NCI-H2107 treated with DMSO at 0.1 percent for 48 hours (cell line): ENCODE results near the gene PRRT2.

ENCODE experiments used
- DNase-seq: peaks from one replicate; lab custom pipeline; 2025; ENCODE audit not compliant: unreplicated experiment; lab: John Stamatoyannopoulos, UW

The PRRT2 gene

DNA sequence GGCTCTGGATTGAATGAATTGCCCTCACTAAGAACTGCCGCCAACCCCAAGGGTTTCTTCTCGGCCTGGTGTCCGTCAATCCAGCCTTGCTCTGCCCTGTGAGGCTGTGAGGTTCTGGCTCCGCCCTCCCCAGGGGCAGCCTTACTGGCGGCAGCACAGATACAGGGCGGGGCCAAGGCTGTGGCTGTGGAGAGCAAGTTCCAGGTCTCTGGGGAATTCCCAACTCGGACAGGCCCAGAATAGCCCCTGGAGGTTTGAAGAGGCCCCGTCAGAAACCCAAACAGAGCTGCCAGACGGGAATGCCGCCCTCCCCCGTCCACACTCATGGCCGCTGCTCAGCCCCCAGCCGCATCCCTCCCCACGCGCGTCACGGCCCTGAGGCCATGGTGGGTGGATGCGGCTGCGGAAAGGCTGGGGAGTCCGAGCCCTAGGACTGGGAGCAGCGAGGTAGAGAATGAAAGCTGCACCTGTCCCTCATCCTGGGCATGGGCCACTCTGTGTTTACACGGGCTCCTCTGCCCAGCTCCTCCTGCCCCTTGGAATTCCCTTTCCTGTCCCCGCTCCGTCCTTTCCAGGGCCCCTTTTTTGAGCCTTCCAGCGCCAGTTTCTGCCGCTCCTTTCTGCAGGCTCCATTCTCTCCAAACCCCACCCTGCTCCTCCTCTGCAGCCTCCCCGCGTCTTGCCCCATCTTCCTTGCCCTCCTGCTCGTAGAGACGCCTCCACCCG, 660 bp upstream of the PRRT2 start:
- peak; percentile 81 for DNase-seq

DNA sequence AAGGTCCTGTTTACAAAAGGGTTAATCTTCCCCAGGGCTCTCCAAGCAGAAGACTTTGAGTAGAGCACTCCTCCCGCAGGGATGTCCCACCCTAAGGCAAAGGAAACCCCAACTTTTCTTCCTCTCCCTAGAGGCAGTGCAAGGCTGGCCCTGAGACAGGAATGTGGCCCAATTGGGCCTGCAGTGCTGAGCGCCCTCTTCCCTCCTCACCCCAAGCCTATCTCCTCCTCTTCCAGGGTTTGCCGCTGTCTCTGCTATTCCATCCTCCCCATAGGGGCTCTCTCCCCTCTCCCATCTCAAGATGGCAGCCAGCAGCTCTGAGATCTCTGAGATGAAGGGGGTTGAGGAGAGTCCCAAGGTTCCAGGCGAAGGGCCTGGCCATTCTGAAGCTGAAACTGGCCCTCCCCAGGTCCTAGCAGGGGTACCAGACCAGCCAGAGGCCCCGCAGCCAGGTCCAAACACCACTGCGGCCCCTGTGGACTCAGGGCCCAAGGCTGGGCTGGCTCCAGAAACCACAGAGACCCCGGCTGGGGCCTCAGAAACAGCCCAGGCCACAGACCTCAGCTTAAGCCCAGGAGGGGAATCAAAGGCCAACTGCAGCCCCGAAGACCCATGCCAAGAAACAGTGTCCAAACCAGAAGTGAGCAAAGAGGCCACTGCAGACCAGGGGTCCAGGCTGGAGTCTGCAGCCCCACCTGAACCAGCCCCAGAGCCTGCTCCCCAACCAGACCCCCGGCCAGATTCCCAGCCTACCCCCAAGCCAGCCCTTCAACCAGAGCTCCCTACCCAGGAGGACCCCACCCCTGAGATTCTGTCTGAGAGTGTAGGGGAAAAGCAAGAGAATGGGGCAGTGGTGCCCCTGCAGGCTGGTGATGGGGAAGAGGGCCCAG, 1.0 kb downstream of the PRRT2 start:
- no peak for DNase-seq

DNA sequence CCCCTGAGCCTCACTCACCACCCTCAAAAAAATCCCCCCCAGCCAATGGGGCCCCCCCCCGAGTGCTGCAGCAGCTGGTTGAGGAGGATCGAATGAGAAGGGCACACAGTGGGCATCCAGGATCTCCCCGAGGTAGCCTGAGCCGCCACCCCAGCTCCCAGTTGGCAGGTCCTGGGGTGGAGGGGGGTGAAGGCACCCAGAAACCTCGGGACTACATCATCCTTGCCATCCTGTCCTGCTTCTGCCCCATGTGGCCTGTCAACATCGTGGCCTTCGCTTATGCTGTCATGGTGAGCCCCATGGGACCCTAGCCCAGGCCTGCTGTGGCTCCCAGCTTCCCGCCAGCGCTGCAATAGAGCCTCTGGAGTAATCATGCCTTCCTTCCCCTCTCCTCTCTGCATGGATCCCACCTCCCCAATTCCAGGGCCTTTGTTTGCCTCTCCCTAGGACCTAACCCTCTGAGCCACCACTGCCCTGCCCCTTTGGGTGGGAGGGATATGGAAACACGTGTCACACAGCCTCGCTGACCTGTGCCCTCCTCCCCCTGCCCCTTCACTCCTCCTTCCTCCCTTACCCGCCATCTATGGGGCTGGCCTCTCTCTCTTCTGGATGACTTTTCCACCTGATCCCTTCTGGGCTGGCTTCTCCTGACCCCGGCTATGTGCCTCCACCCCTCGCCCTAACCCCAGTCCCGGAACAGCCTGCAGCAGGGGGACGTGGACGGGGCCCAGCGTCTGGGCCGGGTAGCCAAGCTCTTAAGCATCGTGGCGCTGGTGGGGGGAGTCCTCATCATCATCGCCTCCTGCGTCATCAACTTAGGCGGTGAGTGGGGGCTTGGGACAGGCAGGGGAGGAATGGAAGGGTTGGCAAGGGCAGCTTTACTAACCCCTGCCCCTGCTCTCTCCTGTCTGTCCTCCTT, 1.9 kb downstream of the PRRT2 start:
- DNase-seq, result no peak

DNA sequence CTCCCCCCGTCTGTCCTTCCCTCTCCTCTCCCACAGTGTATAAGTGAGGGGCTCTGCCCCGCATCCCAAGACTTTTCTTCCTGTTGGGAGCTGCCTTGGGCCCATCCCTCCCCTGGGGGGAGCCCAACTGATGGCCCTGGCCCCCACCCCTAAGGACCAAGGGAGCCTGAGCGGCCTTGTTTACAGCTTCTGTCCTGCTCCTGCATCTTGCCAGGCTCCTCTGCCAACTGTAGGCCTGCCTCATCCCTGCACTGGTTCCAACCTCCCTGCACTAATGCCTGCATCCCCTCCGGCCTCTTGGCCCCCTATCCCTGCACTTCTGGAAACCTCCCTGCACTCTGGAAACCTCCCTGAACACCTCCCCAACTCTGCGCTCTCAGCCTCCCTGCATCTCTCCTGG, 2.6 kb downstream of the PRRT2 start:
- DNase-seq, result no peak

DNA sequence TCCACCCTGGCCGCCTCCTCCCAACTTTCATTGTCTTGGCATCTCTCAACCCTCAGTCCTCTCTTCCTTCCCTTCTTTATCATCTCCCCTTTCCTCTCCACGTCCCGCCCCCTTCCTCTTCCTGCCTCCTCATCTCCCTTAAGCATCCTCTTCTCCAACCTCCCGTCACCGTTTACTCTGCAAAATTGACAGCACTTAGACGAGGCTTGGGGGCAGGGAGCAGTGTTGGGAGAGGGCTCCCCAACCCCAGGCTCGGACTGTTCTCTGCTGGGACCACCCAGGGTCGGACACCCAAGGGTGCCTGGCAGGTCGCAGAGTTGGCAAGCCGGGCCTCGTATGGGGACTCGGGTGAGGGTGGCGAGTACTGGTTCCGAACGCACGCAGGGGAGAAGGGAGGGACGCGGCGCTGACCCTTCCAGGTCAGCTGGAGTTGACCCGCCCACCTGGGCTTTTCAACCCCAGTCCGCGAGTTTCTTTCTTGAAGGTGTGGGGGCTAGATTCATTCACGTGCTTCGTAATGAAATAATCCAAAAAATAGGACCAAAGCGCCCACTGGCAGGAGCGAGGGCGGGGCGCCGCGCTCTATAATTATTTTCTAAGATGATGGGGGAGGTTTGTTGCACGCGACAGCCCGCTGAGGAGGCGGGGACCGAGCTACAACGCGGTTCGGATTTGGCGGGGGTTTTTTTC, 3.2 kb downstream of the PRRT2 start:
- DNase-seq, result no peak

DNA sequence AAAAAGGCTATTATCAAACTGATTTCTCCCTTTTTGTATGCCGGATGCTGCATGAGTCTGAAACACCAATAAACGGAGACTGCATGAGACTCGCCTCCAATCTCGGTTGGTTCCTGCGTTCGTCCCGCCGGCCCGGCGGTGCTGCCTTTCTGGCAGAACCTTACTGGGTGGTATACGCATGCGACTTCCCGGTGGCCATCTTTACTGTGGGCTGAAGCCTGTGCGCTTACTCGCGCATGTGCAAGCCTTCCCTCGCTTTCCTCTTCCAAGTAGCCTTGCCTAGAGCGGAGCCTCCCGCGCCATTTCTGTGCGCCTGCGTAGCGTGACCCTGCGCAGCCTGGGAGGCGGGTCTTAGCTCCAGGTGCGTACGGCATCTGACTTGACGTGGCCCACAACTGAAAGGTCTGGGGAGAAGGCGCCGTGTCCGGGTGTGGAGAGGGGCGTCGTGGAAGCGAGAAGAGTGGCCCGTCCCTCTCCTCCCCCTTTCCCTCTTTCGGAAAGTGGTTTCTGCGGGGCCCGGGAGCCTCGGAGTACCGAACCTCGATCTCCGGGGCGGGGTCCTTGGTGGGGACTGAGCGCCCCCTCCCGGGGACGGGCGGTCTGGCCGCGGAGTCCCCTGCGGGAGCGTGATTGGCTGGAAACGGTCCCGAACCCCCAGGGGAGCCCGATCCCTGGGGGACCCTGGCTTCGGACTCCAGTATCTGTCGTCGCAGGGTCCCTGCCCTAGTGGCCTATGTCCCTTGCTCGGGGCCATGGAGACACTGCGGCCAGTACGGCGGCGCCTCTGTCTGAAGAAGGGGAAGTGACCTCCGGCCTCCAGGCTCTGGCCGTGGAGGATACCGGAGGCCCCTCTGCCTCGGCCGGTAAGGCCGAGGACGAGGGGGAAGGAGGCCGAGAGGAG, 4.0 kb downstream of the PRRT2 start, which contains the start of gene PAGR1:
TSS of gene PAGR1 (plus strand) at position 360 of the 901 bp plus-strand sequence. CDS start at position 734, 374 bp downstream.
- DNase-seq, result peak; percentile 97

DNA sequence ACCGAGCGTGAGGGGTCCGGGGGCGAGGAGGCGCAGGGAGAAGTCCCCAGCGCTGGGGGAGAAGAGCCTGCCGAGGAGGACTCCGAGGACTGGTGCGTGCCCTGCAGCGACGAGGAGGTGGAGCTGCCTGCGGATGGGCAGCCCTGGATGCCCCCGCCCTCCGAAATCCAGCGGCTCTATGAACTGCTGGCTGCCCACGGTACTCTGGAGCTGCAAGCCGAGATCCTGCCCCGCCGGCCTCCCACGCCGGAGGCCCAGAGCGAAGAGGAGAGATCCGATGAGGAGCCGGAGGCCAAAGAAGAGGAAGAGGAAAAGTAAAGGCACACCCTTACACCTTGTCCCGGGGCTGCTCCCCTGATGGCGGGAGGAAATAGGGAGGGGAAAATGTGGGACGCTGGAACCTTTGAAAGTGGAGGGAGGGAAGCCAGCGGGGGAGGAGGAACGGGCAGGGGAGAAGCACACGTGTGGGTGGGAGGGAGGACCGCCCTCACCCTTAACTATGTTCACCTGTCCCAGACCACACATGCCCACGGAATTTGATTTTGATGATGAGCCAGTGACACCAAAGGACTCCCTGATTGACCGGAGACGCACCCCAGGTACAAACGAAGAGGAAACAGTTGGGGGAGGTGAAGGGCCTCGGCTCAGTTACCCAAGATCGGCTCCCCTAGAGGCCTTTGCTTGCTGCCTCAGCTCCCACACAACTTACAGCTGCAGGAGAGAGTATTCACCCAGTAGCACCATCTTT, 4.9 kb downstream of the PRRT2 start:
- peak; percentile 58 for DNase-seq

DNA sequence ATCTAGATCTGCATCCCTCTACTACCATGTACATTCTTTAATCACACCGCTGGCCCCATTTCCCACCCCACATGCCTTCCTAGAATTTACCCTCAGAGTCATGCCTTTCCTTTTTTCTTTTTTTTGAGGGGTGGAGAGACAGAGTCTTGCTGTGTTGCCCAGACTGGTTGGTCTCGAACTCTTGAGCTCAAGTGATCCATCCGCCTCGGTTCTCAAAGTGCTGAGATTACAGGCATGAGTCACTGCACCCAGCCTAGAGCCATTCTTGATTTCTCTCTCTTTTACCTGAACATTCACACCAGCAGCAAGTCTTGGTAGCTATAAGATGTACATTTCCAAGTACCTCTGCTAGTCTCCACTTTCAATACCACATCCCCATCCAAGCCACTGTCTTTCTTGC, 6.1 kb downstream of the PRRT2 start:
- no peak for DNase-seq

DNA sequence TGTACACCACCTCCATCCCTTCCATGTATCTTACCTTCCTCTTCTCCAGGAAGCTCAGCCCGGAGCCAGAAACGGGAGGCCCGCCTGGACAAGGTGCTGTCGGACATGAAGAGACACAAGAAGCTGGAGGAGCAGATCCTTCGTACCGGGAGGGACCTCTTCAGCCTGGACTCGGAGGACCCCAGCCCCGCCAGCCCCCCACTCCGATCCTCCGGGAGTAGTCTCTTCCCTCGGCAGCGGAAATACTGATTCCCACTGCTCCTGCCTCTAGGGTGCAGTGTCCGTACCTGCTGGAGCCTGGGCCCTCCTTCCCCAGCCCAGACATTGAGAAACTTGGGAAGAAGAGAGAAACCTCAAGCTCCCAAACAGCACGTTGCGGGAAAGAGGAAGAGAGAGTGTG, 7.5 kb downstream of the PRRT2 start:
- no peak for DNase-seq

DNA sequence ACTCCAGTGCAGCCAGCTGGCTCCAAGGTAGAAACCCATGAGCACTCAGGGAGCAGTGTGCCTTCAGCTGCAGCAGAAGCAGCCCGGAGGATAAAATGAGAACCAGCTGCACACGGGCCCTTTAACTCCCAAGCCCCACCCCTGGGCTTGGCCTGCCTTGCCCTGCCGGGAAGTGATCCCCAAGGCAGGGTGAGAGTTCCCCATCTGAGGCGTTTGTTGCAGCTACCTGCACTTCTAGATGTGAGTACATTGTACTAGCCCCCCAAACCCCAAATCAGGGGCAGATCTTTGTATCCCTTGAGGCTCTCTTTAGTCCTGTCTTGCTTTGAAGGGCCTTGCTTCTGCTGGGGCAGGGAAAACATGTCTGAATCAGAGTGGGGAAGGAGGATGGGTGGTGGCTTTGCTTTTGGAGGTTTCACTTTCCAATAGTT, 8.3 kb downstream of the PRRT2 start, which contains the start of gene MVP:
TSS of gene MVP (plus strand) at position 192 of the 431 bp plus-strand sequence. CDS start 10,088 bp downstream, outside the sequence.
- DNase-seq, result peak; percentile 21

DNA sequence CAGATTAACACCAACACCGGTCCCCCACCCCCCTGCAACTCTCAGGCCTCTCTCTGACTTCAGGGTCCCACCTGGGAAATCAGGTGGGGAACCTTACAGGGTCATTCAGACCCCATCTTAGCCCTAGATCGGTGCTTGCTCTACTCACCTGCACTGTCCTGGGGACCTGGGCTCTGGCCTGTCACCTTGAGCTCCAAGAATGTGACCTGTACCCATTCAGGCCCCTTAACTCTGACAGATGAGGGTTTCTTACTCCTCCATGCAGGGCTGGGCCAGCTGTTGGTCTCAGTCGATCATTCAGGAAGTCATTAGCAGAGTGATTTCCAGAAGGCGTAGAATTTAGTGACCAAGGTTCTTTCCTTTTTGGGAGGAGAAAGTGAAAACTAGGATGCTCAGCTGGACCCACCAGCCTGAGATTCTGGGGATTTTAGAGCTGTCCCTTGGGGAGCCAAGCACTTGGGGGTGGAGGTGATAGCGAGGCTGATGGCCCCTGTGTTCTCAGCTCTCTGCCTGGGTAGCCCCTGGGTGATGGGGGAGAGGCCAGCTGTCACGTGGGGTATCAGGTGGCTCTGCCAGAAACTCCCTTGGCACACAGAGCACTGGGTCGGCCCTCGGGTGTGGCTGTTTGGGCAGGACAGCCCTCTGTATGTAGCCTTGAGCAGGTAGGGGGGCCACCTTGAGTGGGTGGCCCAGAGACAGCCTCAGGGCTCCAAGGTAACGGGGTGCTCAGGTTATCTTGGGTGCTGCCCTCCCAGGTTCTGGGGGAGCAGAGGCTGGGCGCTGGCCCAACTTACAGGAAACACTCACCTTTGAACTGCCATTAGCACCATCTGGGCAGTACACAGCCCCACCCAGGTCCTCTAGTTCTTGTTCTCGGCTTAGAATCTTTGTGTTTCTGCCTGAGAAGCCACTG, 9.0 kb downstream of the PRRT2 start:
- no peak for DNase-seq

DNA sequence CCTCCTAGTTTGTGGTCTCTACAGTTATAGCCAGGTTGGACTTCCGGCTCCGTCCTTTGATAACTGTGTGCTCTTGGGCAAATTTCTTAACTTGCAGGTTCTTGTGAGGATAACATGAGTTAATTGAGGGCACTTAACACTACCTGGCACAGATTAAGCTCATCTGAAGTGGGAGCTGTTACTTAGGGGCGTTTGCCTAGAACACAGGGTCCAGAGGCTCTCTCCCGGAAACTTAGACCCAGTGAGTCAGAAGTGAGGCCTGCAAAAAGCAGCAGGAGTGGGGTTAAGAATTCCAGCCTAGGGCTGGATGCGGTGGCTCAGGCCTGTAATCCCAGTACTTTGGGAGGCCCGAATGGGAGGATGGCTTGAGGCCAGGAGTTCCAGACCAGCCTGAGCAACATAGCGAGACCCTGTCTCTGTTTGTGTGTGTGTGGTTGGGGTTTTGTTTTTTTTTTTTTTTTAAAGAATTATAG, 9.7 kb downstream of the PRRT2 start:
- DNase-seq, result no peak

DNA sequence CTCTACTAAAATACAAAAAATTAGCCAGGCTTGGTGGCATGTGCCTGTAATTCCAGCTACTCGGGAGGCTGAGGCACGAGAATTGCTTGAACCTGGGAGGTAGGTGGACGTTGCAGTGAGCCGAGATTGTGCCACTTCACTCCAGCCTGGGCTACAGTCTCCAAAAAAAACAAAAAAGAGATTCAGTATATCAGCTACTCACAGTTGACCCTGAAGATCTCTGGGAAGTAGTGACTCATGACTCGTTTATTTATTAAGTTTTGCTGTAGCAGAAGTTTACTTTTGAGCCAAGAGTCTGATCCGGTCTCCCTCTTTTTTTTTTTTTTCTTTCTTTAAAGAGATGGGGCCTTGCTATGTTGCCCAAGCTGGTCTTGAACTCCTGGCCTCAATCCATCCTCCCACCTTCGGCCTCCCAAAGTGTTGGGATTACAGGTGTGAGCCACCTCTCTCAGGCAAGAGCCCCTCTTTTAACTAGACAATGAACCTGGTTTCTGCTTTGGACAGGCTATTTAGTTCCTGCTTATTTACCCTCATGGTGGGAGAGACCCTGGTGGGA, 12.7 kb downstream of the PRRT2 start:
- no peak for DNase-seq

DNA sequence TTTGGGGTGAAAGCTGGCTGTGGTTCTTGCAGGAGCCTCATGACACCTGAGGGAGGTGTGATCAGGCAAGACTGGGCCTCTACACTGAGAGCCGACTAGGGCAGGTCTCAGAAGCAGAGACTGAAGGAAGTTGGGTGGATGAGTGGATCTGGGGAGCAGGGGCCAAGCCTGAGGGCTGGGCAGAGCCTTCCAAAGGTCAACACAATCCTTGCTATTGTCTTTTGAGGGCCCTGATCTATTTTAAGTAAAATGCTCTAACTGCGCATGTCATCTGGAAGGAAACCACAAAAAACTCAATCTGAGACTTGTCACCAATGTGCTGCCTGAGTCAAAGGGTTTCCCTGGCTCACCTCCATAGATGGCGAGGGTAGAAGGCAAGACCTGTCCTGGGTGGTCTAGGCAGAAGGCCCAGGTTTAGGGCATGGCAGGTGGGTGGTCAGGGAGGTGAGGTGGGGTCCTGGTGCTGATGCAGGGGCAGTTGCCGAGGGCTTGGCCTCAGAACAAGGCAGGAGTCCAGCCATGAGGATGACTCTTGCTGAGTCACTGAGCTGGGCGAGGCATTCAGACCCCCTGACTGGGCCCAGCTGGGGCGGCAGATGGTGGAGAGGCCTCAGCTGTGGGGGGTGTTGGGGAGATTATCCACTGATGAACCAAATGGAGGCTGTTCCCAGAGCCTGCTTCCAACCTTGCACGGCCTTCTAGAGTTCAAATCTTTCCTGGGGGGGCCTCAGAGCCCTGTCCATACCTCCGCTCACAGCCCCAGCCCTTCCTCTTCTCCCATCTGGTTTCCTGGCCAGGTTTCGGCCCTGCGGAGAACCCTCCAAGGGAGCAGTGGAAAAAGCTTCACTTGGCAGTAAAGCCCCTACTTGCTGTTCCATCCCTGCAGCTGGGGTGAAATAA, 13.4 kb downstream of the PRRT2 start:
- DNase-seq, result no peak

DNA sequence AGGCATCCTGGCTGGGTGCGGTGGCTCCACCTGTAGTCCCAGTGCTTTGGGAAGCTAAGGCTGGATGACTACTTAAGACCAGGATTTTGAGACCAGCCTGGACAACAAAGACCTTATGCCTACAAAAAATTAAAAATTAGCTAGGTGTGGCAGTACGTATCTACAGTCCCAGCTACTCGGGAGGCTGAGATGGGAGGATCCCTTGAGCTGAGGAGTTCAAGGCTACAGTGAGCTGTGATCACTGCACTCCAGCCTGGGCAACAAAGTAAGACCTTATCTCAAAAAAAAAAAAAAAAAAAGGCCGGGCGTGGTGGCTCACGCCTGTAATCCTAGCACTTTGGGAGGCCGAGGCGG, 14.3 kb downstream of the PRRT2 start:
- DNase-seq, result no peak

DNA sequence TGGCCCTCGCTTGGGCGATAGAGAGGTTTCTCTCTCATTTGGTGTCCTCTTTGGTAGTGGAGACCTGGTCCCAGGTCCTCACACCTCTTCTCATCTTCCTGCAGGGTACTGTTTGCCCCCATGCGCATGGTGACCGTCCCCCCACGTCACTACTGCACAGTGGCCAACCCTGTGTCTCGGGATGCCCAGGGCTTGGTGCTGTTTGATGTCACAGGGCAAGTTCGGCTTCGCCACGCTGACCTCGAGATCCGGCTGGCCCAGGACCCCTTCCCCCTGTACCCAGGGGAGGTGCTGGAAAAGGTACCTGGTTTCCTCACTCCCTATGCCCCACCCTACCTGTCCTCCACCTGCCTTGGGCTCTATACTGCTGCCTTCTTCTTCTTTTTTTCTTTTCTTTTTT, 18.8 kb downstream of the PRRT2 start:
- no peak for DNase-seq
